IMR-90 (cell line): ENCODE measurements around the gene FMNL3. TPM values are rescaled to one million over a fixed set of nuclear protein-coding genes. Genes with fewer than 3 reads are reported as not detected.

Experiments used
- ATAC-seq: fragments of 200-7000 bp; cut with Tn5 transposase; 2 replicates; pipeline ENCODE4 v1.9.1; 2020; ENCODE audit warnings: low read depth, mild to moderate bottlenecking, moderate library complexity
- BruUV-seq: library from RNA; stranded (reverse); fragments of 400-500 nt; replicated peaks from 2 replicates; lab custom pipeline; 2021; lab: Mats Ljungman, UMichigan
- CTCF ChIA-PET: fragments of 300-600 bp; formaldehyde crosslinking; extraction: SDS; loops from one replicate; lab custom pipeline; 2021; ENCODE audit warnings: antibody characterized with exemption; lab: Yijun Ruan, JAX
- POLR2A ChIA-PET: fragments of 300-600 bp; sonication (Branson Sonifier 250); formaldehyde crosslinking; loops from one replicate; lab custom pipeline; 2022; ENCODE audit warnings: antibody characterized with exemption; ENCODE audit not compliant: unreplicated experiment; lab: Charles Lee
- DNase-seq: peaks from one replicate; pipeline ENCODE4 v3.0.0; 2013
- H2AFZ ChIP-seq: replicated peaks from 2 replicates; pipeline ENCODE3; 2013; ENCODE audit warnings: low read length, mild to moderate bottlenecking; ENCODE audit not compliant: poor library complexity
- H2AK5ac ChIP-seq: 2 replicates; pipeline ENCODE4 v1.6.1; 2013; ENCODE audit warnings: low read depth, low read length, inconsistent platforms
- H2AK9ac ChIP-seq: replicated peaks from 2 replicates; pipeline ENCODE3; 2013; ENCODE audit warnings: mild to moderate bottlenecking, low read depth, low read length, moderate library complexity; ENCODE audit not compliant: poor library complexity
- H2BK120ac ChIP-seq: 2 replicates; pipeline ENCODE4 v1.6.1; 2013; ENCODE audit warnings: low read depth, low read length, inconsistent platforms
- H2BK15ac ChIP-seq: 3 replicates; pipeline ENCODE4 v1.6.1; 2013; ENCODE audit warnings: low read depth, low read length, inconsistent platforms
- H2BK20ac ChIP-seq: 2 replicates; pipeline ENCODE4 v1.6.1; 2013; ENCODE audit warnings: low read depth, mild to moderate bottlenecking, inconsistent platforms, low read length, moderate library complexity
- H2BK5ac ChIP-seq: 2 replicates; pipeline ENCODE4 v1.6.1; 2013; ENCODE audit warnings: mild to moderate bottlenecking, low read depth, low read length, inconsistent platforms; ENCODE audit not compliant: poor library complexity, severe bottlenecking
- H3K14ac ChIP-seq: replicated peaks from 2 replicates; pipeline ENCODE4 v1.6.1; 2013; ENCODE audit warnings: low read depth, low read length, inconsistent platforms
- H3K18ac ChIP-seq: 2 replicates; pipeline ENCODE4 v1.6.1; 2013; ENCODE audit warnings: low read depth, low read length, control low read depth
- H3K23ac ChIP-seq: 2 replicates; pipeline ENCODE4 v1.6.1; 2013; ENCODE audit warnings: low read depth, low read length, inconsistent platforms
- H3K27ac ChIP-seq: 2 replicates; pipeline ENCODE4 v1.5.1; 2013; ENCODE audit warnings: mild to moderate bottlenecking, control low read depth, low read length; ENCODE audit not compliant: insufficient read depth
- H3K27me3 ChIP-seq: 2 replicates; pipeline ENCODE4 v1.6.1; 2013; ENCODE audit warnings: low read length; ENCODE audit not compliant: control insufficient read depth, insufficient read depth
- H3K36me3 ChIP-seq: 2 replicates; pipeline ENCODE4 v1.6.1; 2013; ENCODE audit warnings: low read length, mixed read lengths; ENCODE audit not compliant: control insufficient read depth, insufficient read depth
- H3K4ac ChIP-seq: 2 replicates; pipeline ENCODE4 v1.6.1; 2013; ENCODE audit warnings: low read depth, low read length, inconsistent platforms
- H3K4me1 ChIP-seq: 2 replicates; pipeline ENCODE4 v1.6.1; 2013; ENCODE audit warnings: low read length, mixed read lengths; ENCODE audit not compliant: control insufficient read depth, insufficient read depth
- H3K4me2 ChIP-seq: 2 replicates; pipeline ENCODE4 v1.6.1; 2013; ENCODE audit warnings: low read depth, mild to moderate bottlenecking, control low read depth, low read length, moderate library complexity
- H3K4me3 ChIP-seq: 2 replicates; pipeline ENCODE4 v1.5.1; 2013; ENCODE audit warnings: low read depth, mild to moderate bottlenecking, control low read depth, low read length, moderate library complexity; ENCODE audit not compliant: insufficient read depth
- H3K56ac ChIP-seq: 2 replicates; pipeline ENCODE4 v1.6.1; 2013; ENCODE audit warnings: low read length, inconsistent platforms; ENCODE audit not compliant: insufficient read depth; ENCODE audit errors: extremely low read depth
- H3K79me1 ChIP-seq, 2 experiments: 2 replicates each; pipeline ENCODE4 v1.6.1; 2013; ENCODE audit warnings: low read length in 2 of 2, inconsistent platforms in 1 of 2, low read depth in 1 of 2
- H3K9ac ChIP-seq: 2 replicates; pipeline ENCODE4 v1.6.1; 2013; ENCODE audit warnings: low read depth, low read length, control low read depth
- H3K9me1 ChIP-seq: 2 replicates; pipeline ENCODE4 v1.6.1; 2013; ENCODE audit warnings: low read length, inconsistent platforms; ENCODE audit not compliant: insufficient read depth
- H3K9me3 ChIP-seq: 2 replicates; pipeline ENCODE4 v1.6.1; 2013; ENCODE audit warnings: low read length; ENCODE audit not compliant: control insufficient read depth, insufficient read depth
- H4K20me1 ChIP-seq: 2 replicates; pipeline ENCODE4 v1.6.1; 2013; ENCODE audit warnings: low read length, inconsistent platforms; ENCODE audit not compliant: insufficient read depth
- H4K5ac ChIP-seq: 2 replicates; pipeline ENCODE4 v1.6.1; 2013; ENCODE audit warnings: mild to moderate bottlenecking, low read depth, low read length, control low read depth
- H4K8ac ChIP-seq, 2 experiments: 2 replicates each; pipeline ENCODE4 v1.6.1; 2013; ENCODE audit warnings: low read depth in 2 of 2, low read length in 2 of 2, control low read depth in 1 of 2, inconsistent platforms in 1 of 2
- H4K91ac ChIP-seq: 2 replicates; pipeline ENCODE4 v1.6.1; 2013; ENCODE audit warnings: low read depth, low read length, inconsistent platforms; ENCODE audit not compliant: insufficient read depth
- NFE2L2 ChIP-seq: fragments of 150-350 bp; IDR thresholded peaks from 2 replicates; pipeline ENCODE4 v1.6.1; 2016; ENCODE audit warnings: low read depth, mild to moderate bottlenecking, low read length
- WGBS, 2 experiments: methylation state at CpG; one replicate each; pipeline versions ENCODE4 v1.1.5 to v1.1.7; 2013; ENCODE audit warnings: missing lambda C conversion rate in 2 of 2; ENCODE audit not compliant: insufficient read length in 1 of 2; ENCODE audit errors: extremely low coverage in 2 of 2; 5-methylcytosine and 5-hydroxymethylcytosine counted together
- dilution Hi-C: fragments of 300-500 bp; cut with HindIII; formaldehyde crosslinking; loops from one replicate; pipeline ENCODE4 v1.14.3; 2018; ENCODE audit warnings: low sequenced_read_pairs; ENCODE audit not compliant: unreplicated experiment
- in situ Hi-C: fragments of 300-500 bp; cut with MboI; formaldehyde crosslinking; loops from 3 replicates; pipeline ENCODE4 v1.14.3; 2019; ENCODE audit warnings: low sequenced_read_pairs, inconsistent platforms, mixed read lengths
- intact Hi-C: fragments of 100-400 bp; cut with micrococcal nuclease; formaldehyde crosslinking; loops from 2 replicates; pipeline ENCODE4 v1.10.0; 2022
- polyA plus RNA-seq, 3 experiments: library from polyadenylated mRNA; depleted of rRNA; stranded (reverse); fragments of >200 nt; gene quantifications; 2 replicates each; pipeline ENCODE4 v1.2.3, GENCODE V29; 2012; ENCODE audit warnings: low replicate concordance in 1 of 3
- total RNA-seq: library from RNA; depleted of rRNA; stranded (reverse); fragments of >200 nt; gene quantifications from 2 replicates; pipeline ENCODE4 v1.2.3, GENCODE V29; 2012
- TF ChIP-seq, protein P1 (sequence below): conservative IDR thresholded peaks from 2 replicates; pipeline ENCODE4 v1.5.1; 2012; ENCODE audit warnings: mild to moderate bottlenecking, low read depth, low read length, improper control_type of control experiment
- TF ChIP-seq, protein P2 (sequence below): fragments of 150-350 bp; IDR thresholded peaks from 2 replicates; pipeline ENCODE4 v1.6.1; 2017; ENCODE audit warnings: mild to moderate bottlenecking, antibody characterized with exemption, low read length, low read depth

The FMNL3 gene
- total and polyA plus RNA-seq, 2 of the 4 experiments (the other 2 are of a cell fraction) = 16.3 to 36.4 TPM

DNA sequence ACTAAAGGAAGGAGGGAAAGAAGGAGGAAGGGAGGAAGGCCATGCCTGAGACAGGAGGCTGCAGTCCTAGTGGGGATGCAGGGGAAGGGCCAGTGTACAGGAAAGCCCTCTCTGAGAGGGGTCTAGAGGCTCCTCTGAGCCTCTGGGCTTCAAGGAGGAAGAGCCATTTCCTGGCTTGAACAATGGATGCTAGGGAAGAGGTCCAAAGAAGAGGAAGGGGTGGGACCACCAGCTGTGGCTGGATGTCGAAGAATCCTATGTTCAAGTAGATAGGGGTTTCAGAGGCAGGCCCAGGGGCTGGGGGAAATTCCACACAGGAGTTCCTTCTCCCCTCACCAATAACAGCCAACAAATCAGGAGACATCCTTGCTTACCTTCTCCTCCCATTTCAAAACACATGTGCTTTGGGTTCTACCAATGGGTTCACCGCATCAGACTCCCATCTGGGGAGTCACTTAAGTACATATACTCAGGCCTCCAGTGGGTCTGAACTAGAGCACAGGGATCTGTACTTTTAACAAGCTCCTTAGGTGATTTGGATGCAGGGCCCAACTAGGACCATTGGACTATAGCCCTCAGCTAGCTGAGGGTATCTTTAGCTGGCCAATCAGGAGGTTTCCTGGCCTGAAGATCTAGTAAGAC is 51.5 kb downstream of the FMNL3 start:
- Histone ChIP-seq H3K4ac (no peak overlapping the region), H2AFZ (no peak overlapping the region), H2AK9ac (no peak overlapping the region), H3K18ac (no peak overlapping the region), H4K91ac (no peak overlapping the region), H2BK5ac (no peak overlapping the region), H2BK120ac (no peak overlapping the region), H2BK15ac (no peak overlapping the region), H3K36me3 (peaks cover 44% of the 10 kb centered on the region), H4K5ac (no peak overlapping the region), H2BK20ac (no peak overlapping the region), H4K8ac (no peak overlapping the region), H2AK5ac (no peak overlapping the region), H3K56ac (no peak overlapping the region), H3K27me3 (no peaks in the 10 kb centered on the region), H3K23ac (no peak overlapping the region), H3K14ac (no peak overlapping the region), H3K9me3 (no peaks in the 10 kb centered on the region), H3K4me3 (no peak overlapping the region), H3K9ac (no peak overlapping the region), H3K79me1 (peaks cover 7 to 25% of the 10 kb centered on the region in 2 experiments; a peak in 3 of 4 replicates), H4K20me1 (no peaks in the 10 kb centered on the region), H3K4me2 (no peak overlapping the region), H3K9me1 (peaks cover 13% of the 10 kb centered on the region), H3K4me1 (no peaks in the 10 kb centered on the region), H3K27ac (no peak overlapping the region)
- intact Hi-C loops (no loop called here), in situ Hi-C loops (no loop called here), dilution Hi-C loops (no loop called here)
- ATAC-seq (no peak), DNase-seq (no peak)
- BruUV-seq = no TSS peak
- ChIA-PET CTCF (no interaction called here), POLR2A (no interaction called here)
- no CpG with 5 or more reads among the region's 2 CpGs for WGBS, 2 experiments
- TF ChIP-seq NFE2L2 = no peak
- TF ChIP-seq, protein P1, sequence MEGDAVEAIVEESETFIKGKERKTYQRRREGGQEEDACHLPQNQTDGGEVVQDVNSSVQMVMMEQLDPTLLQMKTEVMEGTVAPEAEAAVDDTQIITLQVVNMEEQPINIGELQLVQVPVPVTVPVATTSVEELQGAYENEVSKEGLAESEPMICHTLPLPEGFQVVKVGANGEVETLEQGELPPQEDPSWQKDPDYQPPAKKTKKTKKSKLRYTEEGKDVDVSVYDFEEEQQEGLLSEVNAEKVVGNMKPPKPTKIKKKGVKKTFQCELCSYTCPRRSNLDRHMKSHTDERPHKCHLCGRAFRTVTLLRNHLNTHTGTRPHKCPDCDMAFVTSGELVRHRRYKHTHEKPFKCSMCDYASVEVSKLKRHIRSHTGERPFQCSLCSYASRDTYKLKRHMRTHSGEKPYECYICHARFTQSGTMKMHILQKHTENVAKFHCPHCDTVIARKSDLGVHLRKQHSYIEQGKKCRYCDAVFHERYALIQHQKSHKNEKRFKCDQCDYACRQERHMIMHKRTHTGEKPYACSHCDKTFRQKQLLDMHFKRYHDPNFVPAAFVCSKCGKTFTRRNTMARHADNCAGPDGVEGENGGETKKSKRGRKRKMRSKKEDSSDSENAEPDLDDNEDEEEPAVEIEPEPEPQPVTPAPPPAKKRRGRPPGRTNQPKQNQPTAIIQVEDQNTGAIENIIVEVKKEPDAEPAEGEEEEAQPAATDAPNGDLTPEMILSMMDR = no peak
- TF ChIP-seq, protein P2, sequence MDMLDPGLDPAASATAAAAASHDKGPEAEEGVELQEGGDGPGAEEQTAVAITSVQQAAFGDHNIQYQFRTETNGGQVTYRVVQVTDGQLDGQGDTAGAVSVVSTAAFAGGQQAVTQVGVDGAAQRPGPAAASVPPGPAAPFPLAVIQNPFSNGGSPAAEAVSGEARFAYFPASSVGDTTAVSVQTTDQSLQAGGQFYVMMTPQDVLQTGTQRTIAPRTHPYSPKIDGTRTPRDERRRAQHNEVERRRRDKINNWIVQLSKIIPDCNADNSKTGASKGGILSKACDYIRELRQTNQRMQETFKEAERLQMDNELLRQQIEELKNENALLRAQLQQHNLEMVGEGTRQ = no peak
